NCI-H187 (cell line): ENCODE results near the gene PHF1.

Experiments
- DNase-seq, 2 experiments: peaks; one replicate each; lab custom pipeline; 2025; lab: John Stamatoyannopoulos, UW

PHF1 gene

GRCh38 chr6:33431880-33432541 lies 21.2 kb downstream of the PHF1 start:
- no peak for DNase-seq

DNA sequence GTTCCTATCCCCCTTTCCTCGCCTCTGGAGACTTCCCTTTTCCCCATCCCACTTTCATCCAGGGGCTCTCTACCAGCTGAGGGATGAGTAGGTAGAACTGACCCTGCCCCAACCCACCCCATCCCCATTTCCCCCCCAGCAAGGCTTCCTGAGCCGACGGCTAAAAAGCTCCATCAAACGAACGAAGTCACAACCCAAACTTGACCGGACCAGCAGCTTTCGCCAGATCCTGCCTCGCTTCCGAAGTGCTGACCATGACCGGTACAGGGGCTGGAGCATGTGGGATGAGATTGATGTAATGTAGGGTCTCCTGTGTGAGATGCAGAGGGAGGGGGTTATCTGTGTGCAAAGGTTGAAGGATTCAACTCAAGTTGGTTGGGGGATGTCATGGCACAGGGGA lies 21.7 kb downstream of the PHF1 start:
- DNase-seq: no peak

GRCh38 chr6:33433001-33433543 lies 22.3 kb downstream of the PHF1 start:
- DNase-seq: no peak

- no peak for DNase-seq
Measured at GRCh38 chr6:33433544-33434191, 22.9 kb downstream of the PHF1 start.

- DNase-seq: no peak
Measured at GRCh38 chr6:33434961-33435360, 24.1 kb downstream of the PHF1 start.

GRCh38 chr6:33437666-33438065 lies 26.9 kb downstream of the PHF1 start:
- DNase-seq: no peak

DNA sequence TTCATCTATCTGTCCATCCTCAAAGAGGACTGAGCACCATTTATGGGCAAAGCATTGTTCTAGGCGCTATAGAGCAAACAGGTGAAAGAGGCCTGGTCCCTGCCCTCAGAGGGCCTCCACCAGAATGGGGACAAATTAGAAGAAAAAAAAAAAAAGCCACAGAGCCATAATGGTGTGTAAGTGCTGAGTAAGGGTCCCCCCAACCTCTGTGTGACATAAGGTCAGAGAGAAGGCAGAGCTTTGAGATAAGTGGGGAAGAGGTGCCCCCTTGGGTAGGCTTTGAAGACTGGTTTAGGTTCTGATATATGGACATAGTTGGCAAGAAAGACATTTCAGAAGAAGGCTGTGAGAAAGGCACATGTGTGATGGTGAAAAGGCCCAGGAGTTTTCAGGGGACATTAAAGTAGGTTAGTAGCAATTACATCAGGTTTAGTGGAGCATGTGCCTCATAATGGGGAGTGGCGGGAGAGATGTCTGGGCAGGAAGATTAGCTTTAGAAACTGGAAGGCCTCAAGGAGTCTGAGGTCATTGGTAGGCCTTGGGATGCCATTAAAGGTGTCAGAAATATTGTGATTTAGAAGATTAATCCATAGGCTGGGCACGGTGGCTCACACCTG lies 28.3 kb downstream of the PHF1 start:
- DNase-seq: no peak

DNA sequence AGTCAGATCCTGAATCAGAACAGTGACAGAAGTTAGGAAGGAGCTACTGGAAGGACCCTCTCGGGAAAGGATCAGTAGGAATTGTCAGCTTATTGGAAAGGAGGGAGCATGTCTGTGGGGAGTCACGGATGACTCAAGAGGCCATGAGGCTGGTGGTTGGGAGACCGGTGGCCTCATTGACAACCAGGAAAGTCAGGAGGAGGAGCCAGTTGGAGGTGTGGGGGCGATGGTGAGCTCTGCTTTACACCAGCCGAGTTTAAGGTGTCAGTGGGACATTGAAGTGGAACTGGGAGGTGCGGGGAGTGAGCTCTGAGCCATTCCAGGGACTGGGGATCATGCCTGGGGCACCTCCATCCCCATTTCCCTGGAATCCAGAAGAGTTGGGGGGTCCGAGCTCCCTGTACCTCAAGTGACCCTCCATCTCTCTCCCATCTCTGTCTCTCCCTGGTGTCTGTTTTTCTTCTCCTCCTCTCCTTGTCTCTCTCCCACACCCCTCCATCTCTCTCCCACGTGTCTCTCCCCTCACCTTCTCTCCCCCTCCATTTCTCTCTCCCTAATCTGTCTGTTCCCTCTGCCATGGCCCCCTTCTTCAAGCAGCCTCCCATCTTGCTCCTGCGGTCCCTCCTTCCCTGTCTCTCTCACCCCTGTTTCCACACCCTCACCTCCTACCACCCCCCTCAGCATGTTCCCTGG lies 29.3 kb downstream of the PHF1 start:
- DNase-seq: no peak

GRCh38 chr6:33440649-33441309 lies 30.0 kb downstream of the PHF1 start:
- no peak for DNase-seq

DNA sequence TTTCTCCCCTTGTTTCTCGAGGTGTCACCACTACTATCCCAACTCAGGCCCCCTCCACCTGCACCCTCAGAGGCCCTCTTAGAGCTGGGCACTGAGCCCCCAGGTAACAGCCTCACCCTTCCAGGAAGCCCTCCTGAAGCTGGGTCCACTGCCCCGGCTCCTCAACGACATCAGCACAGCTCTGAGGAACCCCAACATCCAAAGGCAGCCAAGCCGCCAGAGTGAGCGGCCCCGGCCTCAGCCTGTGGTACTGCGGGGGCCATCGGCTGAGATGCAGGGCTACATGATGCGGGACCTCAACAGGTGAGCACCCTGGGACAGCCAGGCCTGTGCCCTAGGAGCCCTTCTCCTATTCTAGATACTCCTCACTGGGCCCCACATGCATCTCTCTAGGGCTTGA lies 30.6 kb downstream of the PHF1 start:
- no peak for DNase-seq

DNA sequence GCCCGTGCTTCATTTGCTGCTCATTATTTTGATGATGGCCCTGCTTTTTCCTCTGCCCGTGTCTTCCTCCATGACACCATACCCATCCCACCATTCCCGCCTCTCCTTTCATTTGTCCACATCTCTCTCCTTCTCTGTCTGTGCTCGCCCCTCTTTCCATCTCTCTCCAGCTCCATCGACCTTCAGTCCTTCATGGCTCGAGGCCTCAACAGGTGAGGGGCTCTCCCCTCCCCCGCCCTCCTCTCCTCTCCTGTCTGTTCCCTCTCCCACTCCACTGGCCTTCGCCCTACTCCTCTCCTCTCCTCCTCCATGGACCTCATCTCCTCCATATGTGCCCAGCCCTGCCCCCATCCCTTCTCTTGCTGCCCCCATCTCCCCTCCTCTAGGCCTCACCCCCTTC lies 31.5 kb downstream of the PHF1 start:
- DNase-seq: no peak

DNA sequence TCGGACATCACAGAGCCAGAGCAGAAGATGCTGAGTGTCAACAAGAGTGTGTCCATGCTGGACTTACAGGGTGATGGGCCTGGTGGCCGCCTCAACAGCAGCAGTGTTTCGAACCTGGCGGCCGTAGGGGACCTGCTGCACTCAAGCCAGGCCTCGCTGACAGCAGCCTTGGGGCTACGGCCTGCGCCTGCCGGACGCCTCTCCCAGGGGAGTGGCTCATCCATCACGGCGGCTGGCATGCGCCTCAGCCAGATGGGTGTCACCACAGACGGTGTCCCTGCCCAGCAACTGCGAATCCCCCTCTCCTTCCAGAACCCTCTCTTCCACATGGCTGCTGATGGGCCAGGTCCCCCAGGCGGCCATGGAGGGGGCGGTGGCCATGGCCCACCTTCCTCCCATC lies 32.2 kb downstream of the PHF1 start:
- no peak for DNase-seq

DNA sequence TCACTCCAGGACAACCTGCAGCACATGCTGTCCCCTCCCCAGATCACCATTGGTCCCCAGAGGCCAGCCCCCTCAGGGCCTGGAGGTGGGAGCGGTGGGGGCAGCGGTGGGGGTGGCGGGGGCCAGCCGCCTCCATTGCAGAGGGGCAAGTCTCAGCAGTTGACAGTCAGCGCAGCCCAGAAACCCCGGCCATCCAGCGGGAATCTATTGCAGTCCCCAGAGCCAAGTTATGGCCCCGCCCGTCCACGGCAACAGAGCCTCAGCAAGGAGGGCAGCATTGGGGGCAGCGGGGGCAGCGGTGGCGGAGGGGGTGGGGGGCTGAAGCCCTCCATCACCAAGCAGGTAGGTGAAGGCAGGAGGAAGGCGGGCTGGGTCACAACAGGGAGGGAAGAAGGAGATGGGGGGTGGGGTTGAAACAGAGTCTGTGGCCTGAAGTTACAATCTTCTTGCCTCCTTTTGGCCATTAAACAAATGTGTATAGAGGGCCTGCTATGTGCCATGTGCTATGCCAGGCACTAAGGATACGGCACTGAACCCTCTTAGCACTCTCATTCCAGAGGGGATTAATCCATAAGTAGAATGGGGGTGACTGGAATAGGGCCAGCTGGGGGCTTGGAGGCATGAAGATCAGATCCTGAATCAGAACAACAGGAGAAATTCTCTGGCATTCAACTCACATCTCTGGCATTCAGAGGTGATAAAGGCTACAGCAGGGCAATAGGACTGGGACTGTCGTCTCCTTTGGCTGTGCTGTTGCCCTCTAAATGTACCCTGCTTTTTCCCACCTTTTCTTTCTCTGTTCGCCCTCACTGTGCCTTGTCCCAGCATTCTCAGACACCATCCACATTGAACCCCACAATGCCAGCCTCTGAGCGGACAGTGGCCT lies 33.0 kb downstream of the PHF1 start:
- DNase-seq: no peak

GRCh38 chr6:33445119-33445603 lies 34.3 kb downstream of the PHF1 start:
- no peak for DNase-seq

DNA sequence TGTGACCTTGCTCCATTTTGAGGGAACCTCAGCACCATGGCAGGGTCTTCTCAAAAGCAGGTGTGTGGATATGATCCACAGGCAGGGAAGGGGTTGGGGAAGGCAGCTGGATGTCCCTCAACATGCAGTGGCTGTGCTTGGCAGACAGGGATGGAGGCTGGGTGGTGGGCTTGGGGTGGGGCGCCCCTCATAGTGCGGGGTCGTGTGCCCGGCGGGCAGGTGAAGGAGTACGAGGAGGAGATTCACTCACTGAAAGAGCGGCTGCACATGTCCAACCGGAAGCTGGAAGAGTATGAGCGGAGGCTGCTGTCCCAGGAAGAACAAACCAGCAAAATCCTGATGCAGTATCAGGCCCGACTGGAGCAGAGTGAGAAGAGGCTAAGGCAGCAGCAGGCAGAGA lies 35.5 kb downstream of the PHF1 start:
- no peak for DNase-seq

DNA sequence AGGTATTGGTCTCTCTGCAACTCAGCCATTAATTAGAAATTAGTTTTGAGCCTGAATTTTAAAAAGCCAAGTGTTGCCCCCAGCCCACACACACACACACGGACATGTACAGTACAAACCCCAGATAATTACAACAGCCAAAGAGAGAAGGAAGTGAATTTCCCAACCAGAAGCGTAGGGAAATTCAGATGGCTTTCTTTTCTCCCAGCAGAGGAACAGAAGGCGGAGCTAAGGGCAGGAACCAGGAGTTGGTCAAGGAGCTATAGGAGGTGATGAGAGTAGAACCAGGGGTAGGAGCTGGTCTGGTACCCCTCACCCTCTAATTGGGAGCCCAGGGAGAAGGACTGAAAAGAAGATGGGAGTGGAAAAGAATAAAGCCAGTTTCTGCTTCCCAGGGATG lies 39.6 kb downstream of the PHF1 start:
- no peak for DNase-seq

DNA sequence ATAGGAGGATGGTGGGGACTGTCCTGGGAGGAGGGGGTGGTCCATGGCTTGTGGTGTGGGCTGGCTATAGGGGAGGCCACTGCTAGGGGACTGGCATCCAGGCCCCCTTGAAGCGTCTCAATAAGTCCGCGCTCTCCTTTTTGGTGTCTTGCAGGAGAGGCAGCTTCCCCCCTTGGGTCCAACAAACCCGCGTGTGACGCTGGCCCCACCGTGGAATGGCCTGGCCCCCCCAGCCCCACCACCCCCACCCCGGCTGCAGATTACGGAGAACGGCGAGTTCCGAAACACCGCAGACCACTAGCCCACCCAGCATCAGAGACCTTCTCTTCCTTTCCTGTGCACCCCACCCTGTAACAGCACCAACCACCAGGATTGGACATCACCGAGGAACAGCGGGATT lies 40.8 kb downstream of the PHF1 start:
- no peak for DNase-seq

GRCh38 chr6:33452496-33452895 lies 41.7 kb downstream of the PHF1 start:
- no peak for DNase-seq

DNA sequence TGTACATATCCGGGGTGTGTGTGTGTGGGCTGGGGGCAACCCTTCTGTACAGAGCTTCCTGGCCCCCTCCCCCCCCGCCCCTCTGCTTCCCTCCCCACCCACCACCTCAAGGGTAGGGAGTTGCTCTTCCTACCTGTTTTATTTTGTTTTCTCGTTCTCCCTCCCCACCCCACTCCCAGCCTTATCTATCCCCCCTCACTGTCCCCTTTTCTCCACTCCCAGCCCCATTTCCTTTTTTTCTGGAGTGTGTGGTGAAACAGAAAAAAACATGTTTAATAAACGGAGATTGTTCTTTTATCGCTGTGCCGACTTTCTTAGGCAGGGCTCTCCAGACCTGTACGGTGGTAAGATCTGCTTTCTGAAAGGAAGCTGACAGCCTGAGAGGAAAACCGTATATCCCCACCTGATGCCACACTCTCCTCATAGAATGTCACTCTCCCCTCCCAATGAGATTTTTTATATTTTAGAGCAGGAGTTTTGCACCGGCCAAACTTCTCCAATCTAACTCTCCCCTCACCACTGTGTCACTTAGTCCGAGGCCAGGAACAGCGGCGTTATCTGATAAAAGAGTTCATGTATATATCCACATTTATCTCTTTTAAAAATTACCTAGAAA lies 42.7 kb downstream of the PHF1 start:
- DNase-seq: no peak
